Endothelial cell of umbilical vein (primary cell): ENCODE data around the gene ACVR1C. TPM values are rescaled to one million over a fixed set of nuclear protein-coding genes. Genes with fewer than 3 reads are reported as not detected.

Experiments
- BruUV-seq: library from RNA; stranded (reverse); fragments of 400-500 nt; replicated peaks from 2 replicates; lab custom pipeline; 2021; lab: Mats Ljungman, UMichigan
- CTCF ChIA-PET: fragments of 300-600, 350-600 bp; sonication (Branson Sonifier 250); formaldehyde crosslinking; loops from one replicate; lab custom pipeline; 2021; ENCODE audit warnings: antibody characterized with exemption, inconsistent platforms; lab: Charles Lee
- POLR2A ChIA-PET: fragments of 300-600, 350-600 bp; sonication (Branson Sonifier 250); formaldehyde crosslinking; loops from one replicate; lab custom pipeline; 2021; ENCODE audit warnings: antibody characterized with exemption, inconsistent platforms; lab: Charles Lee
- DNase-seq: peaks from one replicate; pipeline ENCODE4 v3.0.0-alpha.2; 2011; ENCODE audit warnings: low read depth, low spot score
- FAIRE-seq: peaks from 2 replicates; lab custom pipeline; 2011; peaks lifted over from hg19 to GRCh38; lab: Jason Lieb, UNC
- H2AFZ ChIP-seq: 2 replicates; pipeline ENCODE4 v1.6.0; 2012; ENCODE audit warnings: low read depth, low read length, control low read depth, inconsistent platforms
- H3K27ac ChIP-seq: 2 replicates; pipeline ENCODE4 v1.5.1; 2011; ENCODE audit warnings: low read depth, mild to moderate bottlenecking, control low read depth, low read length, moderate library complexity; ENCODE audit not compliant: insufficient read depth
- H3K27me3 ChIP-seq, 2 experiments: 2 replicates each; pipeline versions ENCODE4 v1.6.0 to v1.6.1; 2011; ENCODE audit warnings: low read length in 2 of 2, mixed read lengths in 1 of 2; ENCODE audit not compliant: control insufficient read depth in 2 of 2, insufficient read depth in 2 of 2
- H3K36me3 ChIP-seq, 2 experiments: 2 replicates in 1 of 2; 3 replicates in 1 of 2; pipeline ENCODE4 v1.5.1; 2011; ENCODE audit warnings: low read length in 2 of 2, mild to moderate bottlenecking in 1 of 2, moderate library complexity in 1 of 2; ENCODE audit not compliant: control insufficient read depth in 2 of 2, insufficient read depth in 2 of 2; ENCODE audit errors: extremely low read depth in 1 of 2
- H3K4me1 ChIP-seq: 3 replicates; pipeline ENCODE4 v1.5.1; 2011; ENCODE audit warnings: mild to moderate bottlenecking, low read length; ENCODE audit not compliant: control insufficient read depth, insufficient read depth; ENCODE audit errors: extremely low read depth
- H3K4me2 ChIP-seq: 2 replicates; pipeline ENCODE4 v1.6.1; 2011; ENCODE audit warnings: low read length, control low read depth, mixed read lengths; ENCODE audit not compliant: insufficient read depth
- H3K4me3 ChIP-seq, 3 experiments: fragments of 200-600 bp in 1 of 3; sonication (generic), shearing (Covaris generic) in 1 of 3; replicated peaks in 1 of 3; 2 replicates each; pipeline ENCODE4 v1.5.1; 2011 to 2016; ENCODE audit warnings: control low read depth in 3 of 3, low read length in 3 of 3, mild to moderate bottlenecking in 2 of 3, inconsistent platforms in 1 of 3, low read depth in 1 of 3, moderate library complexity in 1 of 3; ENCODE audit not compliant: insufficient read depth in 1 of 3
- H3K79me2 ChIP-seq: 2 replicates; pipeline ENCODE4 v1.6.0; 2012; ENCODE audit warnings: low read length, inconsistent platforms; ENCODE audit not compliant: control insufficient read depth, insufficient read depth
- H3K9ac ChIP-seq: replicated peaks from 2 replicates; pipeline ENCODE3; 2011; ENCODE audit warnings: low read length, control low read depth; ENCODE audit not compliant: insufficient read depth; ENCODE audit errors: extremely low read depth
- H3K9me1 ChIP-seq: replicated peaks from 3 replicates; pipeline ENCODE4 v1.6.0; 2011; ENCODE audit warnings: mild to moderate bottlenecking, low read length; ENCODE audit not compliant: control insufficient read depth, insufficient read depth; ENCODE audit errors: extremely low read depth
- H3K9me3 ChIP-seq: replicated peaks from 2 replicates; pipeline ENCODE4 v1.5.1; 2012; ENCODE audit warnings: low read length, inconsistent platforms; ENCODE audit not compliant: control insufficient read depth, insufficient read depth
- H4K20me1 ChIP-seq: replicated peaks from 2 replicates; pipeline ENCODE3; 2011; ENCODE audit warnings: mild to moderate bottlenecking, low read length; ENCODE audit not compliant: control insufficient read depth, insufficient read depth; ENCODE audit errors: extremely low read depth
- FOS ChIP-seq: IDR thresholded peaks from 2 replicates; pipeline ENCODE4 v1.6.1; 2011; ENCODE audit warnings: mild to moderate bottlenecking, low read length, moderate library complexity, borderline replicate concordance; ENCODE audit not compliant: insufficient read depth
- POLR2A ChIP-seq: IDR thresholded peaks from 2 replicates; pipeline ENCODE4 v1.6.1; 2012; ENCODE audit warnings: low read depth, mild to moderate bottlenecking, control low read depth, low read length
- dilution Hi-C: fragments of 300-500 bp; cut with MboI; formaldehyde crosslinking; loops from one replicate; pipeline ENCODE4 v1.15.0; 2019; ENCODE audit warnings: low sequenced_read_pairs; ENCODE audit not compliant: extremely low pct_ligation_motif_present
- intact Hi-C: fragments of 100-400 bp; cut with micrococcal nuclease; formaldehyde crosslinking; loops from one replicate; pipeline ENCODE4 v1.10.0; 2022
- polyA plus RNA-seq, 4 experiments: library from polyadenylated mRNA; depleted of rRNA in 3 of 4; stranded (reverse) in 3 of 4; unstranded in 1 of 4; fragments of >200 nt; gene quantifications; 2 replicates each; pipeline versions ENCODE4 v1.2.1 to v1.2.3, GENCODE V29; 2011 to 2012; ENCODE audit warnings: missing spikeins in 1 of 4
- total RNA-seq: library from RNA; stranded (reverse); gene quantifications from 2 replicates; pipeline ENCODE4 v1.2.3, GENCODE V29; 2021
- TF ChIP-seq, protein P1 (sequence below), 2 donors: IDR thresholded peaks; 1 replicate in 1 of 2; 2 replicates in 1 of 2; pipeline ENCODE4 v1.5.1; 2011; ENCODE audit warnings: low read length in 2 of 2, mild to moderate bottlenecking in 2 of 2, moderate library complexity in 2 of 2, control low read depth in 1 of 2, inconsistent platforms in 1 of 2, low read depth in 1 of 2; ENCODE audit not compliant: insufficient read depth in 1 of 2; ENCODE audit errors: extremely low read depth in 1 of 2

The ACVR1C gene
- total and polyA plus RNA-seq, 2 donors (not counting 3 experiments of a cell fraction or from before 2014, with no cell fraction given) = not detected

DNA sequence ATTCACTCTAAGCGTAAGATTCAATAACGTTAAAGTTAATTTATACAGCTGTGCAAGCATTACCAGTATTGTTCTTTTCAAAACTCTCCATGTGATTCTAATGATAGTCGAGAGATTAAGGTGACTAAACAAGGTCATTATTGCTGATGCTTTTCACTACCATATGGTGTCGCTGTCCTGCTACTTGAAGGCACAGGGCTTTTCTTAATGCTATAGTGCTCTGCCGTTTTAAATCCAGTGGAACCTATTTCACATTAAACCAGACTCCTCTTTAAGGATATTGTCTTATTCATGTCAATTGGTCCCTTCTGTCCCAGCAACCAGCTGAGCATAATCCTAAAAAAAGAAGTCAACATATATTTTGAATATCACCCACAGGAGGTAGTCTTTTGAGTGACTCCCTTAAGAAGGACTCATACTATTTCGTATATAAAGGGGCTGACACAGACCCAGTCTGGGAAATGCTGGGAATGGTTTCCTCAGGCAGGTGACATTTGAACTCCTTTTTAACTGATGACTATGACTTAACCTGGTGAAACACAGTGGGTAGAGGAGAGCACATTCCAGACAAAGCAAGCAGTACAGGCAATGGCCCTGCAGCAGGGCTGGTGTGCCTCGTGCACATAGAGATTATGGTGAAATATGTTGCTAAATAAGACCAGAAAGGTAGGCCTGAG is 130.9 kb downstream of the ACVR1C start:
- H3K9me3 ChIP-seq = no peaks in the 10 kb centered on the region
- H3K36me3 ChIP-seq = no peaks in the 10 kb centered on the region
- dilution Hi-C loops (no loop called here), intact Hi-C loops (loop anchor here (1.0 kb wide), 2 partner anchors 280 to 513 kb away; no protein-coding TSS in a partner anchor)
- FAIRE-seq = peak; percentile 87
- CTCF ChIA-PET = interaction anchor here (1.1 to 1.4 kb wide), 4 partner anchors 510 to 1245 kb away, joined by 3 to 5 read pairs (median 4); no protein-coding TSS in a partner anchor
- no TSS peak for BruUV-seq
- POLR2A ChIA-PET = no interaction called here
- no peaks in the 10 kb centered on the region for H4K20me1 ChIP-seq
- H3K27me3 ChIP-seq = peaks cover 0 to 3% of the 10 kb centered on the region in 2 experiments
- no peak for TF ChIP-seq POLR2A
- TF ChIP-seq, protein P1, sequence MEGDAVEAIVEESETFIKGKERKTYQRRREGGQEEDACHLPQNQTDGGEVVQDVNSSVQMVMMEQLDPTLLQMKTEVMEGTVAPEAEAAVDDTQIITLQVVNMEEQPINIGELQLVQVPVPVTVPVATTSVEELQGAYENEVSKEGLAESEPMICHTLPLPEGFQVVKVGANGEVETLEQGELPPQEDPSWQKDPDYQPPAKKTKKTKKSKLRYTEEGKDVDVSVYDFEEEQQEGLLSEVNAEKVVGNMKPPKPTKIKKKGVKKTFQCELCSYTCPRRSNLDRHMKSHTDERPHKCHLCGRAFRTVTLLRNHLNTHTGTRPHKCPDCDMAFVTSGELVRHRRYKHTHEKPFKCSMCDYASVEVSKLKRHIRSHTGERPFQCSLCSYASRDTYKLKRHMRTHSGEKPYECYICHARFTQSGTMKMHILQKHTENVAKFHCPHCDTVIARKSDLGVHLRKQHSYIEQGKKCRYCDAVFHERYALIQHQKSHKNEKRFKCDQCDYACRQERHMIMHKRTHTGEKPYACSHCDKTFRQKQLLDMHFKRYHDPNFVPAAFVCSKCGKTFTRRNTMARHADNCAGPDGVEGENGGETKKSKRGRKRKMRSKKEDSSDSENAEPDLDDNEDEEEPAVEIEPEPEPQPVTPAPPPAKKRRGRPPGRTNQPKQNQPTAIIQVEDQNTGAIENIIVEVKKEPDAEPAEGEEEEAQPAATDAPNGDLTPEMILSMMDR (IDR thresholded peaks at IDR 0.05; ENCODE audit: extremely low read depth in 1 of 2, insufficient read depth in 1 of 2, low read depth in 1 of 2, low read length in 2 of 2) = peak; percentile 53 to 63
- H3K9ac ChIP-seq = no peak overlapping the region
- H3K9me1 ChIP-seq = no peaks in the 10 kb centered on the region
- no peak overlapping the region for H3K4me2 ChIP-seq
- no peak overlapping the region for H3K27ac ChIP-seq
- no peaks in the 10 kb centered on the region for H3K4me1 ChIP-seq
- peak; percentile 36 for DNase-seq
- no peaks in the 10 kb centered on the region for H3K79me2 ChIP-seq
- H3K4me3 ChIP-seq = no peak overlapping the region
- H2AFZ ChIP-seq = no peak overlapping the region

DNA sequence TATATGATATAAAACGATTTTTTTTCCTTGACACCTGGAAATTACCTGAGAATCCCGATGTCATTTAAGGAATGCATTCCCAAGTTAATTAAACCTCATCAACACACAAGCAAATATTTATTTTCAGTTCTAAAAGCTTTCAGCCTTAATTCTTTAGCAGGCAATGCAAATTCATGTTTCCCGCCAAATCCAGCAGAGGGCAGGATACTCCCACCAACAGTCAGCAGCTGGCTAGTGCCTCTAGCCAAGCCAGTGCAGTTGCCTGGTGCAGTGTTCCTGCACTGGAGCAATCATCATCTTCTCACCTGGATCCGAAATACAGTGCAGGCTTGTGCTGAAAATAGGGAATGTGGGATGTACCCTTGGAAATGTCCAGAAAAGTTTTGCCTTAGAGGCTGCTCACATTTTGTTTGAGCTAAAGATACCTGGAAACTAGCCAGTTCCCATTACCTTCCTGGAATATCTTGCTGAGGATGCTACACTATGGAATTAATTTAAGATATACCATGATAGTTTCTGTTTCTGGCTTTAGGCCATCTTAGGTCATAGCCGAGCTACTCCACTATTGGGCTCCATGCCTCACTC is 136.4 kb downstream of the ACVR1C start:
- no peaks in the 10 kb centered on the region for H4K20me1 ChIP-seq
- H3K27ac ChIP-seq = no peak overlapping the region
- peaks cover 5% of the 10 kb centered on the region for H3K4me1 ChIP-seq
- peak; percentile 81 for FAIRE-seq
- DNase-seq = peak; percentile 63
- no TSS peak for BruUV-seq
- dilution Hi-C loops = no loop called here
- no peaks in the 10 kb centered on the region for H3K36me3 ChIP-seq
- no peak overlapping the region for H3K9ac ChIP-seq
- peaks cover 2 to 5% of the 10 kb centered on the region in 2 experiments for H3K27me3 ChIP-seq
- intact Hi-C loops = loop anchor here (1.0 to 2.0 kb wide), 3 partner anchors 101 to 518 kb away; no protein-coding TSS in a partner anchor
- CTCF ChIA-PET = interaction anchor here (0.8 to 3.4 kb wide), 25 partner anchors 10 to 1262 kb away, joined by 3 to 22 read pairs (median 4); partner anchors contain the start of gene ACVR1C
- H3K4me3 ChIP-seq = no peak overlapping the region
- no peaks in the 10 kb centered on the region for H3K9me1 ChIP-seq
- no peak overlapping the region for H2AFZ ChIP-seq
- no peaks in the 10 kb centered on the region for H3K9me3 ChIP-seq
- POLR2A ChIA-PET = no interaction called here
- TF ChIP-seq, protein P1 (IDR thresholded peaks at IDR 0.05; ENCODE audit: extremely low read depth in 1 of 2, insufficient read depth in 1 of 2, low read depth in 1 of 2, low read length in 2 of 2) = peak; percentile 69 to 71
- TF ChIP-seq FOS = no peak
- no peaks in the 10 kb centered on the region for H3K79me2 ChIP-seq
- no peak overlapping the region for H3K4me2 ChIP-seq
